Central memory CD8-positive, alpha-beta T cell (primary cell): ENCODE data around the gene STAT3.

ENCODE experiments used
- ATAC-seq: fragments of 150-1000 bp; cut with Tn5 transposase; replicated peaks from 2 replicates; pipeline ENCODE4 v1.10.0; 2022; ENCODE audit warnings: mild to moderate bottlenecking, moderate FRiP score, moderate number of reproducible peaks; ENCODE audit not compliant: poor library complexity, severe bottlenecking; ENCODE audit errors: extremely low read depth
- DNase-seq, 2 donors: peaks; one replicate each; pipeline ENCODE4 v3.0.0; 2021; ENCODE audit warnings: low spot score in 2 of 2
- H3K27ac Mint-ChIP-seq: one replicate; pipeline ENCODE4 v1.8.0; 2022; ENCODE audit warnings: low read depth, mild to moderate bottlenecking, moderate library complexity, mixed read lengths
- H3K27me3 Mint-ChIP-seq: one replicate; pipeline ENCODE4 v1.8.0; 2022; ENCODE audit warnings: mixed read lengths
- H3K36me3 Mint-ChIP-seq: one replicate; pipeline ENCODE4 v1.8.0; 2022; ENCODE audit warnings: mild to moderate bottlenecking, moderate library complexity, mixed read lengths; ENCODE audit not compliant: insufficient read depth
- H3K4me1 Mint-ChIP-seq: one replicate; pipeline ENCODE4 v1.8.0; 2022; ENCODE audit warnings: mixed read lengths
- H3K4me3 Mint-ChIP-seq: one replicate; pipeline ENCODE4 v1.8.0; 2022; ENCODE audit warnings: mild to moderate bottlenecking, moderate library complexity, mixed read lengths
- H3K9me3 Mint-ChIP-seq: one replicate; pipeline ENCODE4 v1.8.0; 2022; ENCODE audit warnings: mixed read lengths

The STAT3 gene

DNA sequence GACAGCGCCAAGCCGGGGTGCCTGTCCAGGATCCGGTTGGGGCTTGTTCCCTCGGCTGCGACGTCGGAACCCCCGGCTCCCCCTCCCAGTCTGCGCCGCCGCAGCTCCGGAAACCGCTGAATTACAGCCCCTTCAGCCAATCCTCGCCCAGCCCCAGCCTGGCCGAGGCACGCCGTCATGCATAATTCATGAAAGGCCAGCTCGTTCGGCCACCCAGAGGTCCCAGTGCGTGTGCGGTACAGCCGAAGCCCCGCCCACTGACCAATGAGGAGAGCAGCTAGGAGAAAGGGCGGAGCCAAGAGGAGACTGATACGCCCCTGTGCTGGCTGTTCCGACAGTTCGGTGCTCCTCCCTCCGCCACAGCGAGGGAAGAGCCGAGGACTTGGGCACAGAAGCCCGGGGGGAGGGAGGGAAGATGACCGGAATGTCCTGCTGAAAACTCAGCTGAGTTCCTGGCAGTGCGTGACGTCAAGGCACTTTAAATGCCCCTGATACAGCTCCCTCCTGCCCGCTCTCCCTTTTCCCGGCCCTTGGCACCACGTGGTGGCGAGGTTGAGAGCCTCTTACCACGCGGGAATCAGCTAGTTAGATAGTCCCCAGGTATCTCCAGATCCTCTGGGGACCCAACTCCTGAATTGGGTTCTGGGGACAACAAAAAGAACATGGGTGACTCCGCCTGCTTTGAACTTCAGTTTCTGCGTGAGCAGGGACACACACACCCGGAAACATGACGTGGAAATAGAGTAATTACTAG, at the start of gene STAT3:
STAT3 (minus strand) TSS at position 62 of the 754 bp plus-strand sequence. CDS start 39,926 bp downstream, outside the sequence.
- Mint-ChIP-seq H3K27ac (peak within 1 kb of the TSS; percentile 99), H3K4me1 (peaks cover 39% of the 10 kb centered on the region), H3K9me3 (no peaks in the 10 kb centered on the region), H3K4me3 (peak within 1 kb of the TSS; percentile 98), H3K27me3 (no peaks in the 10 kb centered on the region), H3K36me3 (peaks cover 26% of the 10 kb centered on the region)
- DNase-seq (peak; percentile 100), ATAC-seq (peak; percentile 87)

DNA sequence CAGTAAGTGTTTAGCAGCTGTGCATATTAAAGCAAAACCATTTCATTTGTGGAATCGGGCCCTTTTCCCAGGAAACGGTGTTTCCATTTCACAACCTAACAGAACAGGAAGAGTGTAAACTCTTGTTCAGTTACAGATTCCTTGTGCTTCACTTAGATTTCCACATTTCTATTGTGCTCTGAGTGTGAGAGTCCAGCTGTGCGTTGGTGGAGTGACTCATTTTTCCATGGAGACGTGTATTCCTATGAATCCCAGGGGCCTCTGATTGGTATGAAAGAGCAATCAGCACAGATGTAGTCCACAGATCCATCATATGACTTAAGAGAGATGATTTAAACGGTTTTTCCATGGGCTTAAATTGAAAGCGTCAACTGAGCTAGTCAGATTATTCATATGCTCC, 48.1 kb upstream of the STAT3 start:
- Mint-ChIP-seq H3K9me3 (no peaks in the 10 kb centered on the region), H3K27ac (no peak overlapping the region), H3K36me3 (no peaks in the 10 kb centered on the region), H3K27me3 (peaks cover 19% of the 10 kb centered on the region), H3K4me1 (peaks cover 5% of the 10 kb centered on the region), H3K4me3 (no peak overlapping the region)
- ATAC-seq = no peak
- no peak for DNase-seq

DNA sequence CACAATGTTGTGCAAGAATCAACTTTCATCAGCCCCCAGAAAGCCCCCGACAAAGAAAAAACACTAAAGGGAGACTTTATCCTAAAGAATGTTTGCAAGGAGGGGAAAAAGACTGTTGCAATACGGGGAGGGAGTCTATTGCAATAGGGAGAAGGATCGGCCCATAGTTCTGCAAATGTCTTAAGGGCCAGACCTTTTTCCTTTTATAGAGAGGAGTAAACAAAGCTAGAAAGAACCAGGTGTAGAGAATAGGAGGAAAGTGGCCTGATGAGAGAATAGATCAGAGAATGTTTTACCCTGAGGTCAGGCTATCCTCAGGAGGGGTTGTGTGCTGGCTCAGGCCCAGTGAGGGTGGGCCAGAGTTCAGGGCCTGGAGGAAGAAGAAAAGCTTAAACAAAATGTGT, 43.5 kb upstream of the STAT3 start:
- Mint-ChIP-seq H3K4me1 (no peaks in the 10 kb centered on the region), H3K27me3 (peaks cover 52% of the 10 kb centered on the region), H3K4me3 (no peak overlapping the region), H3K36me3 (no peaks in the 10 kb centered on the region), H3K27ac (no peak overlapping the region), H3K9me3 (no peaks in the 10 kb centered on the region)
- ATAC-seq = no peak
- DNase-seq = no peak

DNA sequence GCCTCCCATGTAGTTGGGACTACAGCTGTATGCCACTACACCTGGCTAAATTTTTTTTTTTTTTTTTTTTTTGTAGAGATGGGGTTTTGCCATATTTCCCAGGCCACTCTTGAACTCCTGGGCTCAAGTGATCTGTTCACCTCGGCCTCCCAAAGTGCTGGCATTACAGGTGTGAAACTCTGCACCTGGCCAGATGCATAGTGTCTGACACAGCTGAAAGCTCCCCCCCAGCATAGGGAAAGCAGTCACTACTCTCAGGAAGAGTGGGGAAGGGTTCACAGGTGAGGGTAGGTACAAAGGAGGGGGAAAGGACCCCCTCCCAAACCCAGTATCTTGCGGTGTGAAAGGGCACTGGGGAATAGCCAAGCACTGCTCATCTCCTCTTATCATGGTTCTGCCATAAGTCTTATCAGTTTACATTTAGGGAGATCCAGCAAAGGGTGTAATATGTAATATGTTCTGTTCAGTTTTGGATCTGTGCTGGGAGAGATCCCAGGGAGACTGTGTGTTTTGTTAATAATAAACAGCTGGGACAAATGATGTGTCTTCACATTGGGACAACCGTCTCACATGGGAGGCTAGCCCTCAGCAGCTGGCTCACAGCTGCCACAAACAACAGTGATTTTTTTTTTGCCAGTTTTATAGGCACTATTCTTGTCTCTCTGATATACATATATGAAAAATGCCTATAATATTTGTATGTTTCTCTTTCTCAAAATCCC, 41.6 kb upstream of the STAT3 start:
- no peak for DNase-seq
- H3K4me3 Mint-ChIP-seq = no peak overlapping the region
- H3K9me3 Mint-ChIP-seq = no peaks in the 10 kb centered on the region
- peaks cover 57% of the 10 kb centered on the region for H3K27me3 Mint-ChIP-seq
- no peaks in the 10 kb centered on the region for H3K4me1 Mint-ChIP-seq
- H3K27ac Mint-ChIP-seq = no peak overlapping the region
- ATAC-seq = no peak
- no peaks in the 10 kb centered on the region for H3K36me3 Mint-ChIP-seq

DNA sequence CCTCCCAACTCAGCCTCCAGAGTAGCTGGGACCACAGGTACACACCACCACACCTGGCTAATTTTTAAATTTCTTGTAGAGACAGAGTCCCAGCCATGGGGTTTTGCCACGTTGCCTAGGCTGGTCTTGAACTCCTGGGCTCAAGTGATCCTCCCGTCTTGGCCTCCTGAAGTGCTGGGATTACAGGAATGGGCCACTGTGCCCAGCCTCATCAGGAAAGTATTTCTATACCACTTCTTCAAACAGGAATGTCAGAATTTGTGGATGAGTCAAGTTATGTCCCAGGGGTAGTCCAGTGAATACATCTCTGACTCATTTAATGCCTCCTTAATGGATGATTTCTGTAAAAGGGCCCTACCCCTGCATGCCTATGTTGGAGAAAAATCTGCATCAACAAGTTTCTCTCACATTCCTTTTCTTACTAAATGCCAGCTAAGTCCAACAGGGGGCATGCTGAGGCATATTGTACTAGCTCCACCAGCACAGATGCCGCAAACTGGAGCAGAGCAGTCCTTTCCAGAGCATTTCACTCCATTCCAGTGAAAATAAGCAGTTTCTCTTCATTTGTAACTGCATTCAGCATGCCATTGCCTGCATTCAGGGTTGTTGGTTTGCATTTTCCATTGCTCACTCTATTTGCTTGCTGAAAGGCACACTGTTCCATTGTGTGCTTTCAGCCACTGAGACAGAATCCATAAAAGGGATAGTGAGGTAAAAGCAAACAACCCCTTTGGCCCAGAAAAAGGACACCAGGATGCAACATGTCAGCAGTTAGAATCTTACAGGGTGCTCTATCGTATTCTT, 40.1 kb upstream of the STAT3 start:
- Mint-ChIP-seq H3K4me1 (no peaks in the 10 kb centered on the region), H3K27me3 (peaks cover 56% of the 10 kb centered on the region), H3K4me3 (no peak overlapping the region), H3K9me3 (no peaks in the 10 kb centered on the region), H3K27ac (no peak overlapping the region), H3K36me3 (no peaks in the 10 kb centered on the region)
- ATAC-seq (no peak), DNase-seq (peak in 1 of 2 donors; percentile 30)

DNA sequence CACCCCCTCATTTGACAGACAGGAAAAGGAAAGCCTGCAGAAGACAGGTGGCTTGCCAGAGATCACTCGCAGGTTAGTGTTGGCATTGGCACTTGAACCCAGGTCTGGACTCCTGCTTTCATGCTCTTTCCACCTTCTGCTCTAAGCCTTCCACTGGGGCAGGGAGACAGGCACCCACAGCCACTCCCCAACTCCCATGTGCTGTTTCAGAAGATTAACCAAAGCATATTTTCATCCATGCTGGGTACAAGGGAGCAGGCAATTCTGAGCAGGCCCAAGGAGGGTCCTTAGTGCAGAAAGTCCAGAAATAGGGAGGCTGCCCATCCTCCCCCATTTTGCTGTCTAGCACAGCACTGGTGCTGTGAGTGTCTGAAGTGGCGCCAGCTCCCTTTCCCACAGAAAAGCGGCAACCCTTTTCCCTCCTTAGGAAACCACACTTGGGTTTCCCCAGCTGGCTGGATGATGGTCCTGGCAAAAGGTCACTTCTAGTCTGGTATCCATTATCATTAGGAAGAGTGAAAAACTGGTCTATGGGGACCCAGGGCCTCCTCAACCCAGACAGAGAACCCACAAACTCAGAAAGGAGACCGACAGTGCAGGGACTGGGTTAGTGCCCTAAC, 36.9 kb upstream of the STAT3 start:
- H3K36me3 Mint-ChIP-seq = peaks cover 2% of the 10 kb centered on the region
- H3K4me3 Mint-ChIP-seq = no peak overlapping the region
- DNase-seq = no peak
- H3K27ac Mint-ChIP-seq = no peak overlapping the region
- no peaks in the 10 kb centered on the region for H3K9me3 Mint-ChIP-seq
- H3K4me1 Mint-ChIP-seq = peaks cover 8% of the 10 kb centered on the region
- ATAC-seq = no peak
- H3K27me3 Mint-ChIP-seq = peaks cover 66% of the 10 kb centered on the region

DNA sequence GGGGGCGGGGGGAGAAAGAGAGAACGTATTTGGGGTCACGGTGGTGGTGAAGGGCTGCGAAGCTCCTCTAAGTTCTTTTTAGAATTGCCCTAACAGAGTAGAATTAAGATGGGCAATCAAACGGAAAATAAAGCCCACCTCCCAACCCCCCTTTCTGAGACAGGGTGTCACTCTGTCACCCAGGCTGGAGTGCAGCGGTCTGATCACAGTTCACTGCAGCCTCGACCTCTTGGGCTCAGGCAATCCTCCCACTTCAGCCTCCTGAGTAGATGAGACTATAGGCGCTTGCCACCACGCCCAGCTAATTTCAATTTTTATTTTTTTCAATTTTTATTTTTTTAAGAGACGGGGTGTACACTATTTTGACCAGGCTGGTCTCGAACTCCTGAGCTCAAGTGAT, 35.5 kb upstream of the STAT3 start:
- DNase-seq (no peak), ATAC-seq (no peak)
- Mint-ChIP-seq H3K27ac (no peak overlapping the region), H3K27me3 (peaks cover 62% of the 10 kb centered on the region), H3K4me3 (peak overlapping the region; percentile 77), H3K36me3 (peaks cover 3% of the 10 kb centered on the region), H3K9me3 (no peaks in the 10 kb centered on the region), H3K4me1 (peaks cover 8% of the 10 kb centered on the region)

DNA sequence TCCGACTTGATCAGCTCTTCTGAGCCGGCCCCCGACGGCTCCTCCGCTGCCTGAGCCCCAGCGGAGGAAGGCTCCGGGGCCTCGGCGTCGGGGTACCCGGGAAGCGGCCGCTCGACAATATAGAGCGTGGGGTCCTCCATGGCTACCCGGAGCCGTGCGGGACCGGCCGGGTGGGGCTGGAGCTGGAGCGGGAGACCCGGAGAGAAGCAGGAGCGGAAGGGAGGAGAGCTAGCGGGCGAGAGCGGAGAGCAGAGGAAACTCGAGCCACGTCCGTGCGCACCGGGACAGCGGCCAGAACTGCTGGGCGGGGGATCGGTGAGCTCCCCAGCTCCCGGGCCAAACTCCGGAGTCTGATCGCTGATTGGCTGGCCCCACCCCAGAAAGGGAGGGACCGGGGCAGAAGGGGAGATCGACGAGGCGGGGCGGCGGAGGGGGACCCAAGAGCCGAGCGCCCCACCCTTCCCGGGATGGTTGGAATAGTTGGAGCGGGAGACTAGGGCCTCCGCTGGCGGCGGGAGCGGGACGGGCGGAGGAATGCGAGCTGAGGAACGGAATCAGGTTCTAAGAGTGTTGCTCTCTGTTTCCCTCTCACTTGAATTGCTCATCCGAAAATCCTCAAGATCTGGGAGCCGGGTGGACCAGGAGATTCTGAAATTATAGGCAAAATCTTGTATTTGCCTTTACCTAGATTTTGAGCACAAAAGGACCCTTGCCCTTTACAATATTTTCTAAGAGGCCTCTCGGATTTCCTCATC, 34.9 kb upstream of the STAT3 start, which contains the start of gene CAVIN1:
CAVIN1 (minus strand) TSS at position 299 of the 755 bp plus-strand sequence; CDS start at position 140, 159 bp downstream.
- Mint-ChIP-seq H3K36me3 (peaks cover 3% of the 10 kb centered on the region), H3K9me3 (no peaks in the 10 kb centered on the region), H3K27ac (peak within 1 kb of the TSS; percentile 75), H3K27me3 (peaks cover 56% of the 10 kb centered on the region), H3K4me3 (peak within 1 kb of the TSS; percentile 77), H3K4me1 (peaks cover 8% of the 10 kb centered on the region)
- ATAC-seq = no peak
- DNase-seq = no peak

DNA sequence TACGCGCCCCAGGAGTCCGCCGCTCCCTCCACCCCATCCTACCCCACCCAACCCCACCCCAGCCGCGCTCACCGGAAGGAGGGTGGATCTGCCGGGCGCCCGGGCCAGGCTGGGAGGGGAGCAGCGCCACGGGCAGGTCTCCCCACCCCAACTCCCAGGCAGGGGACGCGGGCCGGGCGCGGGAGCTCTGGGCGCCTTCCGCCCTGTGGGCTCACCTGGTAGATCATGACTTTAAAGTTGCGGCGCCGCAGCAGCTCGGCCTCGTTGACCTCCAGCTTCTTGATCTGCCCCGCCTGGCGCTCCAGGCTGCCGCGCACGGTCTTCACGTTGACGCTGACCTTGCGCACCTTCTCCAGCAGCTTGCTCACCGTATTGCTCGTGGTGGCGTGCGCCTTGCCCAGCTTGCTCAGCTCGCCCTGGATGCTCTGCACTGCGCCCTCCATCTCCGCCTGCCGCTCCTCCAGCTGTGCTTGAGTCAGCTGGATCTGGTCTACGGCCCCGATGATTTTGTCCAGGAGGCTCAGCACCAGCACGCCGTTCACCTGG, 34.2 kb upstream of the STAT3 start:
- Mint-ChIP-seq H3K4me3 (peak overlapping the region; percentile 77), H3K36me3 (peaks cover 3% of the 10 kb centered on the region), H3K27me3 (peaks cover 49% of the 10 kb centered on the region), H3K9me3 (no peaks in the 10 kb centered on the region), H3K27ac (peak overlapping the region; percentile 75), H3K4me1 (peaks cover 8% of the 10 kb centered on the region)
- ATAC-seq (peak; percentile 56), DNase-seq (no peak)

DNA sequence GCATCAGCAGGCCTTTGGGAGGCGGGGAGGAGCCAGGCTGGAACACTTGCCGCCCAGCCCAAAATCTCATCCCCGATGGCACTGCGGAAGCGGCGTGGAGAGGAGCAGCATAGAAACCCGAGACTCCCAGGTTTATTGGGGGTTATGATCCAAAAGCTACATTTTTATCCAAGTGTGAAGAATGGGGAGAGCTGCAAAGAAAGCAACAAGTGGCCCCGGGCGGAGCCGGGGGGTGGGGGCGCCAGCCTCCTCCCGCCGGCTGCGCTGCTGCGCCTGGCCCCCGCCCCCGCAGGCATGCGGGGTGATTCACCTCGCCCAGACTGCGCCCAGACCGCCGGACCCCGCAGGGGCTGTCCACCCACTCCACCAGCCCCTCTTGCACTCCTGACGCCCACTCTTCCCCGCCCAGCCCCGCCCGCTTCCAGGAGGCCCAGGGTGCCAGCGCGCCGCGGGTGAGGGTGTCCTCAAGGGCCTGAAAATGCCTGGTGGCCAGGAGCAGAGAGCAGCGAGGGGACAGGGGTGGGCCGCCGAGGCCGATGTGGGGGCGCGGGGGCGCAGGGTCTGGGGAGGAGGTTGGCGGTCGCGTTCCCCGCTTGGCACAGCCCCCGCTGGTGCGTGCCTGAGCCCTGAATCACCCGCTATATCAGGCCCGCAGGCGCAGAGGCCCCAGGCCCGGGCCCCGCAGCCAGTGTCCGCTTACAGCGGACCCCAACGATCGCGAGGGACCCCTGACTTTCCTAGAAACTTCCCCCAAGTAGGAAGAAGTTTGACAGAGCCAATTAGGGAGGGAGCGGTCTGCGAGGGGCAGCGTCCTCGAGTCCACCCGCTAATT, 33.5 kb upstream of the STAT3 start:
- DNase-seq (no peak), ATAC-seq (no peak)
- Mint-ChIP-seq H3K27ac (no peak overlapping the region), H3K4me1 (peaks cover 8% of the 10 kb centered on the region), H3K9me3 (no peaks in the 10 kb centered on the region), H3K4me3 (peak overlapping the region; percentile 77), H3K27me3 (peaks cover 48% of the 10 kb centered on the region), H3K36me3 (peaks cover 3% of the 10 kb centered on the region)

DNA sequence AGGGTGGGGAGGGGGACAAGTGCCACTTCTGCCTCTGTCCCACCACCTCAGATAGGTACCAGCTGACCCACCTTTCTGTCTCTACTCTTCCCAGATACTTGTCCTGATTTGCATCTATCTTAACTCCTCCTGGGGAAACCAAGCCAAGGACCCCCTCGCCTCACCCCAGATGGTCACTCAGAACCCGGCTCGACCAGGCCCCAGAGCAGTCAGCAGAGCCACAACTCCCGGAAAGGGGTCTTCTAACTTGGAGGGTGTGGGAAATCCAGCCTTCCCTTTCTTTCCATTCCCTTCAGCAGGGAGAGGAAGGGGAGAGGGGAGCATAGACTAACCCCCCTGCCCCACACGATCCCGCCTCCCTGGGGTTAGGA, 32.9 kb upstream of the STAT3 start:
- no peaks in the 10 kb centered on the region for H3K9me3 Mint-ChIP-seq
- peak overlapping the region; percentile 77 for H3K4me3 Mint-ChIP-seq
- peaks cover 48% of the 10 kb centered on the region for H3K27me3 Mint-ChIP-seq
- H3K4me1 Mint-ChIP-seq = peaks cover 8% of the 10 kb centered on the region
- H3K27ac Mint-ChIP-seq = no peak overlapping the region
- peaks cover 3% of the 10 kb centered on the region for H3K36me3 Mint-ChIP-seq
- DNase-seq (no peak), ATAC-seq (no peak)
